Fibroblast of villous mesenchyme (primary cell): ENCODE measurements around the gene PCSK9. TPM values are rescaled to one million over a fixed set of nuclear protein-coding genes. Genes with fewer than 3 reads are reported as not detected.

Experiments used
- DNase-seq: peaks from one replicate; pipeline ENCODE4 v3.0.0-alpha.2; 2010; ENCODE audit warnings: low read depth
- H3K4me3 ChIP-seq: 2 replicates; pipeline ENCODE4 v1.5.1; 2011; ENCODE audit warnings: low read depth, mild to moderate bottlenecking, low read length
- CTCF ChIP-seq: IDR thresholded peaks from 2 replicates; pipeline ENCODE4 v1.5.1; 2012; ENCODE audit warnings: low read depth, mild to moderate bottlenecking, low read length; ENCODE audit not compliant: insufficient read depth
- total RNA-seq: library from RNA; depleted of rRNA; stranded (reverse); fragments of >200 nt; gene quantifications from 2 replicates; pipeline ENCODE4 v1.2.3, GENCODE V29; 2012

Gene PCSK9
- total RNA-seq, 1 donor = 9.1 TPM

DNA sequence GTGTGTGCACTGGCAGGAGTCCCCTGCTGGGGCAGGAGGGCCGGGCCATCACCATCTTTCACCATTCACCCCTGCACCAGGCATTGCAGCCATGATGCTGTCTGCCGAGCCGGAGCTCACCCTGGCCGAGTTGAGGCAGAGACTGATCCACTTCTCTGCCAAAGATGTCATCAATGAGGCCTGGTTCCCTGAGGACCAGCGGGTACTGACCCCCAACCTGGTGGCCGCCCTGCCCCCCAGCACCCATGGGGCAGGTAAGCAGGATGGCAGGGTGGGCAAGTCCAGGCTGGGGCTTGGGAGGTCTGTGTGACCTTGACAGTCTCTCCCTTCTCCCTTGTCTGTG, 18.6 kb downstream of the PCSK9 start:
- no peak overlapping the region for H3K4me3 ChIP-seq
- no peak for DNase-seq
- TF ChIP-seq CTCF = no peak

GRCh38 chr1:55059302-55060132, 20.2 kb downstream of the PCSK9 start:
- no peak for TF ChIP-seq CTCF
- H3K4me3 ChIP-seq = no peak overlapping the region
- no peak for DNase-seq

GRCh38 chr1:55060133-55060999, 21.0 kb downstream of the PCSK9 start:
- DNase-seq = no peak
- H3K4me3 ChIP-seq = no peak overlapping the region
- TF ChIP-seq CTCF = no peak

DNA sequence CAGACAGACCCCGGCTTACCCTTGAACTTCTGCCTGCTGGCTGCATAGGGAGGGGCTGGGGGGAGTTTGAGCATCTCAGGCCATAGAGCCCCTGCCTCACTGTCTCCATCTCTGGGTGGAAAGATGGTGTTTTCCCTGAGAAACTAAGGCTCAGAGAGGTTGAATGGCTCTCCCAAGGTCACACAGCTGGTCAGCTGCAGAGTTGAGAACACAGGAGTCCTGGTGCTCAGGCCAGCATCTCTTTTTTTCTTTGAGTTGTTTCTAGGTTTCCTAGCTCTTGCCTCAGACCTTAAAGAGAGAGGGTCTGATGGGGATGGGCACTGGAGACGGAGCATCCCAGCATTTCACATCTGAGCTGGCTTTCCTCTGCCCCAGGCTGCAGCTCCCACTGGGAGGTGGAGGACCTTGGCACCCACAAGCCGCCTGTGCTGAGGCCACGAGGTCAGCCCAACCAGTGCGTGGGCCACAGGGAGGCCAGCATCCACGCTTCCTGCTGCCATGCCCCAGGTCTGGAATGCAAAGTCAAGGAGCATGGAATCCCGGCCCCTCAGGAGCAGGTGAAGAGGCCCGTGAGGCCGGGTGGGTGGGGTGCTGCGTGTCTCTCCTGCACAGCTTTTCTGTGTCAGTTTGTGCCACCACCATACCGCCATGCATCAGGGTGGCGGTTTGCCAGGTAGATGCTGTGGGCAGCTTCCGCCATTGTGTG, 21.8 kb downstream of the PCSK9 start:
- TF ChIP-seq CTCF = no peak
- DNase-seq = no peak
- no peak overlapping the region for H3K4me3 ChIP-seq

DNA sequence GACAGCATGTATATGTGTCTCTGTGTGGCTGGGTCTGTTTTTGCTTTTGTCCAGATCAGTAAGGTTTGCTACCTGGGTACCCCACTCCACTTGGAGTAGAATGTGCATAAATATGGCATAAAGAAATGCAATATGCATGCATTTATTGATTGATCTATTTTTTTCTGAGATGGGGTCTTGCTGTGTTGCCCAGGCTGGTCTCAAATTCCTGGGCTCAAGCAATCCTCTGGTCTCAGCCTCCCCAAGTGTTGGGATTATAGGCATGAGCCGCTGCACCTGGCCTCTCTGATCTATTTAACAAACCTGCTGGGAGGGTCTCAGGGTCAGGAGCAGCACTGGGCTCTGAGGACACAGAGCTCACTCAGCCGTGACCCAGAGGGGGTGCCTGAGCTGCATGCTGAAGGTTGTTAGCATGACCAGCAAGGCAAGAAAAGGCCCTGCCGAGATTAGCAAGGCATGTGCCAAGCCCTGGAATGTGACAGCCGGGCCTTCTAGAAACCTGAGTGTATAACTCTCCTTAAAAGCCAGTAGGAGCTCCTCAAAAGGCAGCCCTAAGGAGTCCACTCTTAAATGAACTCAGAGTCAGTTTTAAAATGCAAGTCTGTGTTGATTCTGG, 22.5 kb downstream of the PCSK9 start:
- no peak overlapping the region for H3K4me3 ChIP-seq
- TF ChIP-seq CTCF = no peak
- DNase-seq = no peak

DNA sequence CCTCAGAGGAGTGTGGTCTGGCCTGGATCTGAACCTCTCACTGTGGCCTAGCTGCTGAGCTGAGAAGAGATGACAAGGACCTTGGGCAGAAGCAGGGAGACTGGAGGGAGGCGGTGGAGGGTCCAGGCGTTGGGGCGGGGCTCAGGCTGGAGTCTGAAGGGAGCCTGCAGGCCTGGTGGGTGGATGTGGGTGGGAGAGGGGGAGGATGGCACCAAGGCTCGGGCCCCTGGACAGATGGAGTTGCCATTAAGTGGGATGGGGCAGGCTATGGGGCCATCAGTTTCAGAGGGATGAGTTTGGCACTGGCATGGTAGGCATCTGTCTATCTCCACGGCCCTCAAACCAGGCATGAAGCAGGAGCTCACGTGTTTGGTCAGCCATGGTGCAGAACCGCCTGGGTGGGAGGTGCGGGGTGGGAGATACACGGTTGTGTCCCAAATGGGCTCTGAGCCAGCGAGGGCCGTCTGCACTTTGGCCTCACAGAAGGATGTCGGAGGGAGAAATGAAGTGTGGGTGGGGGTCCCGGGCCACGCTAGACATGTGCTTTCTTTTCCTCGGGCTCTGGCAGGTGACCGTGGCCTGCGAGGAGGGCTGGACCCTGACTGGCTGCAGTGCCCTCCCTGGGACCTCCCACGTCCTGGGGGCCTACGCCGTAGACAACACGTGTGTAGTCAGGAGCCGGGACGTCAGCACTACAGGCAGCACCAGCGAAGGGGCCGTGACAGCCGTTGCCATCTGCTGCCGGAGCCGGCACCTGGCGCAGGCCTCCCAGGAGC, 23.6 kb downstream of the PCSK9 start:
- TF ChIP-seq CTCF = no peak
- H3K4me3 ChIP-seq = no peak overlapping the region
- DNase-seq = no peak
